ENCODE data around the gene HS3ST5.

HS3ST5 gene

DNA sequence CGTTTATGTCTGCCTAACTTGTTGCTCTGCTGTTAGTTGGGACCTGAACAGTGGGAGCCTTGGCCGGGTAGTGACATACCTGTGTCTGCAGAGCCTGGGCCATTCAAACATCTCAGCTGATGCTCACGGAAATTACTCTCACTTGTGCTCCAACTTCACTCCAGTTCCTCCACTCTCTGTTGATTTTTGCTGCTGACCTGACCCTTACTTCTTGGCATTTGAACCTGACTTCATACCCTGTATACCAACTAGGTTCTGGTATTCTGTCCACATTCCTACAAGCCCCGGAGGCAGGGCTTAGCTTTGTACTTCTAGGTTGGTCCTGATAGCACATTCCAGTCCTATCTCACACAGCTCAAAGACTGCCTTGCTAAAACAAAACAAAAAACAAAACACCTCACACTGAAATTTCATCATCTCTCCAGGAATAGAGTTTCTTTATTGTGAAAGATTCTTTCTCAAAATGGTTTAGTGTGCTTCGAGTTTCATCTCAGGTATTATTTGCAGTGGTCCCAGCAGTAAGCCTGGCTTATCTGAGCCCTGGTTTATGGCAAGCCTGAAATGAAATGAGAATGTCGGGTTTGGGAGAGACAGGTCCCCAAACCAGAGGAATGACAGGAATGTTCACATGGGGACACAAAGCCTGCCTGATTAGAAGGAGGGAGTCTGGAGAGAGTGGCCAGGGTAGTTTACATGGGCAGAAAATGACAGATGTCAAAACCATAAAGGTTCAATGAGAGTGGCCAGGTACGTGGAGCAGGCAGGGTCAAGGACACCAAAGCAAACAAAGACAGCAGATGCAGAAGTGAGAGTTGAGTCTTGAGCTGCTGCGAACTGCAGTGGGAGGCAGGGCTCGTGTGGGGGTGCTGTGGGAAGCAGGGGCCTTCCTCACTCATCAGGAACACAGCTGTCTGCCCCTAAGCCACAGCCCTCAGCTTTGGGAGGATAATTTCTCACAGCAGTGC is 197.7 kb downstream of the HS3ST5 start:
- TF ChIP-seq TAF1 (IDR thresholded peaks at IDR 0.05; ENCODE audit: borderline replicate concordance, insufficient read depth, low read length), result no peak
- no peak for TF ChIP-seq SIN3A (IDR thresholded peaks at IDR 0.05; ENCODE audit: borderline replicate concordance, insufficient read depth, low read length)
- TF ChIP-seq REST (IDR thresholded peaks at IDR 0.05; ENCODE audit: insufficient read depth in 1 of 2, low read depth in 2 of 2, low read length in 2 of 2), result no peak
- TF ChIP-seq FOXP2 (optimal IDR thresholded peaks at IDR 0.05; ENCODE audit: borderline replicate concordance, extremely low read depth, extremely low read length, insufficient read depth), result no peak
- TF ChIP-seq POLR2AphosphoS5 (IDR thresholded peaks at IDR 0.05; ENCODE audit: low read depth, low read length), result no peak

- TF ChIP-seq POLR2AphosphoS5 (IDR thresholded peaks at IDR 0.05; ENCODE audit: low read depth, low read length) (no peak), TAF1 (IDR thresholded peaks at IDR 0.05; ENCODE audit: borderline replicate concordance, insufficient read depth, low read length) (no peak), SIN3A (IDR thresholded peaks at IDR 0.05; ENCODE audit: borderline replicate concordance, insufficient read depth, low read length) (no peak), REST (IDR thresholded peaks at IDR 0.05; ENCODE audit: insufficient read depth in 1 of 2, low read depth in 2 of 2, low read length in 2 of 2) (no peak), FOXP2 (optimal IDR thresholded peaks at IDR 0.05; ENCODE audit: borderline replicate concordance, extremely low read depth, extremely low read length, insufficient read depth) (no peak)
These were observed 200.6 kb downstream of the HS3ST5 start for GRCh38 chr6:114142258-114142657.

GRCh38 chr6:114140416-114140815 is 202.4 kb downstream of the HS3ST5 start:
- TF ChIP-seq REST (IDR thresholded peaks at IDR 0.05; ENCODE audit: insufficient read depth in 1 of 2, low read depth in 2 of 2, low read length in 2 of 2), result no peak
- no peak for TF ChIP-seq POLR2AphosphoS5 (IDR thresholded peaks at IDR 0.05; ENCODE audit: low read depth, low read length)
- TF ChIP-seq TAF1 (IDR thresholded peaks at IDR 0.05; ENCODE audit: borderline replicate concordance, insufficient read depth, low read length), result no peak
- no peak for TF ChIP-seq FOXP2 (optimal IDR thresholded peaks at IDR 0.05; ENCODE audit: borderline replicate concordance, extremely low read depth, extremely low read length, insufficient read depth)
- TF ChIP-seq SIN3A (IDR thresholded peaks at IDR 0.05; ENCODE audit: borderline replicate concordance, insufficient read depth, low read length), result no peak

DNA sequence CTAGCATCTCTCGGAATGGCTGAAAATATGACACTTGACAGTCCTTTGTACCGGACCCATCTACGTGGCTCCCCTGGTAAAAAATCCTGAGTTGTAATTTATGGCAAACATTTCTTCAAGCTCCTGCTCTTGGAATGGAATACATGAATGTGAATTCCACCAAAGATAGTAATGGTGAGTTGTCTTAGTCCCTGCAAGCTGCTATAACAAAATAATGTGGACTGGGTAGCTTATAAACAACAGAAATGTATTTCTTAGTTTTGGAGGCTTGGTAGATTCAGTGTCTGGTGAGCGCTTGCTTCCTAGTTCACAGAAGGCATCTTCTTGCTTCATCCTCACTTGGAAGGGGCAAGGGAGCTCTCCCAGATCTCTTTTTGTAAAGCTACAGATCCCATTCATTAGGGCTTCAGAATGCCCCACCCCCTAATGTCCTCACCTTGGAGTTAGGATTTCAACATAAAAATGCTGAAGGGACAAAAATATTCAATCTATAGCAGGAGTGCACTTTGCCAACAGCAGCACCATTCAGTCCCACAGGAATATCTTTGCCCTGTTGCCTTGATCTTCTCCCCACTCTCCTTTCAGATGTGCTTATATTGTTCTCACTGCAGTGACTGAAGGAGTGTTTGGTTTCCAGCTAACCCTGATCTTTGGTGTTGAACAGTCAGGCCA is 204.1 kb downstream of the HS3ST5 start:
- TF ChIP-seq POLR2AphosphoS5 (IDR thresholded peaks at IDR 0.05; ENCODE audit: low read depth, low read length) (no peak), SIN3A (IDR thresholded peaks at IDR 0.05; ENCODE audit: borderline replicate concordance, insufficient read depth, low read length) (no peak), FOXP2 (optimal IDR thresholded peaks at IDR 0.05; ENCODE audit: borderline replicate concordance, extremely low read depth, extremely low read length, insufficient read depth) (no peak), REST (IDR thresholded peaks at IDR 0.05; ENCODE audit: insufficient read depth in 1 of 2, low read depth in 2 of 2, low read length in 2 of 2) (no peak), TAF1 (IDR thresholded peaks at IDR 0.05; ENCODE audit: borderline replicate concordance, insufficient read depth, low read length) (no peak)

Data from PFSK-1 (cell line).